PFSK-1 (cell line): ENCODE results near the gene IL19.

Source experiments
- FOXP2 ChIP-seq: optimal IDR thresholded peaks from 2 replicates; pipeline ENCODE3; 2011; ENCODE audit warnings: borderline replicate concordance, control low read depth, inconsistent platforms; ENCODE audit not compliant: insufficient read depth; ENCODE audit errors: extremely low read length, extremely low read depth
- POLR2AphosphoS5 ChIP-seq: IDR thresholded peaks from 2 replicates; pipeline ENCODE4 v1.6.1; 2012; ENCODE audit warnings: low read depth, mild to moderate bottlenecking, control low read depth, low read length, moderate library complexity
- SIN3A ChIP-seq: IDR thresholded peaks from 2 replicates; pipeline ENCODE4 v1.6.1; 2012; ENCODE audit warnings: mild to moderate bottlenecking, low read length, moderate library complexity, borderline replicate concordance; ENCODE audit not compliant: insufficient read depth
- TAF1 ChIP-seq: IDR thresholded peaks from 2 replicates; pipeline ENCODE4 v1.6.1; 2012; ENCODE audit warnings: low read length, control low read depth, borderline replicate concordance; ENCODE audit not compliant: insufficient read depth
- TF ChIP-seq, protein P1 (sequence below), 2 experiments: IDR thresholded peaks; 2 replicates each; pipeline versions ENCODE4 v1.6.1 to v1.8.0; 2011 to 2012; ENCODE audit warnings: low read depth in 2 of 2, low read length in 2 of 2, control low read depth in 1 of 2, inconsistent platforms in 1 of 2, mild to moderate bottlenecking in 1 of 2, moderate library complexity in 1 of 2; ENCODE audit not compliant: insufficient read depth in 1 of 2

The IL19 gene

DNA sequence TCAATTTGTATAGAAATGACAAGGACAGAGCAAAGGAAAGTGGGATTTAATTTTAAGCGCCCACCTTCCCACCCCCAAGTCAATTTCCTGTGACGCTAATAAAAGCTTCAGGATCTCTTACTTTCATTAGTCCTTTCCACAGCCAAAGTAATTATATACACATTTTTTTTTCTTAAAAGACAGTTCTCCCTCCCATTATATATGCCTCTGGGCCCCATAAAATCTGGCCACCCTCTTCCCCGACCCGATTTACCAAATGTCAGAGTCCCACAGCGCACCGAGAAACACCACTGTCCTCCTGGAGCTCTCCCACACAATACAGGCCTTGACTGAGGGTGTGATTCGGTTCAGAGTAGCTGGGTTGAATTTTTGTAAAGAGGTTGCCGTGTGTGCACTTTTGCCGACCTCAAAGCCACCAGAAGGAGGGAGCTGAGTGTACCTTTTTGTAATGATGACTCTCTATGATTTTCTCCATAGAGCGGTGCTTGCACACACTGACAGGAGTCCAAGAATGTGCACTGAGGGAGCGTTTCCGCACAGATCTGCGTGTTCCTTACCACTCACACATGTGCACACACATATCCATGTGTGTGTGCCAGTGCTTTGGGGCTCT lies 27.9 kb downstream of the IL19 start:
- TF ChIP-seq SIN3A, result no peak
- TF ChIP-seq, protein P1, sequence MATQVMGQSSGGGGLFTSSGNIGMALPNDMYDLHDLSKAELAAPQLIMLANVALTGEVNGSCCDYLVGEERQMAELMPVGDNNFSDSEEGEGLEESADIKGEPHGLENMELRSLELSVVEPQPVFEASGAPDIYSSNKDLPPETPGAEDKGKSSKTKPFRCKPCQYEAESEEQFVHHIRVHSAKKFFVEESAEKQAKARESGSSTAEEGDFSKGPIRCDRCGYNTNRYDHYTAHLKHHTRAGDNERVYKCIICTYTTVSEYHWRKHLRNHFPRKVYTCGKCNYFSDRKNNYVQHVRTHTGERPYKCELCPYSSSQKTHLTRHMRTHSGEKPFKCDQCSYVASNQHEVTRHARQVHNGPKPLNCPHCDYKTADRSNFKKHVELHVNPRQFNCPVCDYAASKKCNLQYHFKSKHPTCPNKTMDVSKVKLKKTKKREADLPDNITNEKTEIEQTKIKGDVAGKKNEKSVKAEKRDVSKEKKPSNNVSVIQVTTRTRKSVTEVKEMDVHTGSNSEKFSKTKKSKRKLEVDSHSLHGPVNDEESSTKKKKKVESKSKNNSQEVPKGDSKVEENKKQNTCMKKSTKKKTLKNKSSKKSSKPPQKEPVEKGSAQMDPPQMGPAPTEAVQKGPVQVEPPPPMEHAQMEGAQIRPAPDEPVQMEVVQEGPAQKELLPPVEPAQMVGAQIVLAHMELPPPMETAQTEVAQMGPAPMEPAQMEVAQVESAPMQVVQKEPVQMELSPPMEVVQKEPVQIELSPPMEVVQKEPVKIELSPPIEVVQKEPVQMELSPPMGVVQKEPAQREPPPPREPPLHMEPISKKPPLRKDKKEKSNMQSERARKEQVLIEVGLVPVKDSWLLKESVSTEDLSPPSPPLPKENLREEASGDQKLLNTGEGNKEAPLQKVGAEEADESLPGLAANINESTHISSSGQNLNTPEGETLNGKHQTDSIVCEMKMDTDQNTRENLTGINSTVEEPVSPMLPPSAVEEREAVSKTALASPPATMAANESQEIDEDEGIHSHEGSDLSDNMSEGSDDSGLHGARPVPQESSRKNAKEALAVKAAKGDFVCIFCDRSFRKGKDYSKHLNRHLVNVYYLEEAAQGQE (IDR thresholded peaks at IDR 0.05; ENCODE audit: insufficient read depth in 1 of 2, low read depth in 2 of 2, low read length in 2 of 2), result no peak
- TF ChIP-seq TAF1, result no peak
- no peak for TF ChIP-seq FOXP2
- TF ChIP-seq POLR2AphosphoS5, result no peak

DNA sequence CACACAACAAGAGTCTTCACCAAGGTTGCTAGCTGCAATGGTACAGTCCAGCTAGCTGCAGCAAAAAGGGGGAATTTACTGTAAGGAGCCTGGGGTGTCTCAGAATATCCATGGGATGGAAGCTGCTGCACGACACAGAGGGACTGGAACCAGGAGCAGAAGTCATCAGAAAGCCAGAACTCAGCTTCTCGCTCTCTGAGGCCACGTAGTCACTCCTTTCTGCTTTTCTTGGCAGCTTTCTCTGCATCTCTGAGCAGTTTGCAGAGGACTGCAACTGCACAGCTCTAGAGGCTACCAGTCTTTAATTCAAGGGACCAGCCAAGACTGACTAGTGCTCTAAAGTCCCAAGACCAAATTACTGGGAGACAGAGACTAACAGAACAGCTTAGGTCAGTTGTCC lies 28.7 kb downstream of the IL19 start:
- TF ChIP-seq SIN3A (no peak), FOXP2 (no peak), POLR2AphosphoS5 (no peak), TAF1 (no peak)
- TF ChIP-seq, protein P1 (IDR thresholded peaks at IDR 0.05; ENCODE audit: insufficient read depth in 1 of 2, low read depth in 2 of 2, low read length in 2 of 2), result no peak

DNA sequence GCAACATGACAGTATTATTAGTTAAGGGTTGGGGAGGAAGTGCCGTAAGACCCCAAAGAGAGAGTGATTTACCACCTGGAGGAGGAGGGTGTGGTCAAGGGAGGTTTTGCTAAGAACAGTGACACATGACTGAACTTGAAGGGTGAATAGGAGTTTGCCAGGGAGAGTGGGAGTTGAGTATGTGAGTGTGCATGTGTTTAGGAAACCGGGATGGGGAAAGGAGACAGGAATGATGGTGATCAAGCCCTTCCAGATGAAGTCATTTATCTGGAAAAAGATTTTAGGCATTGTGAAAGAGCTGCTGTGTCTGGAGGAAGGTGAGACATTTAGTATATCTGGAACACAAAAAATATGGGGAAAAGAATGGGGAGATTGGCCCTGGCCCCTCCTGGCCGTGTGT lies 29.8 kb downstream of the IL19 start:
- TF ChIP-seq, protein P1 (IDR thresholded peaks at IDR 0.05; ENCODE audit: insufficient read depth in 1 of 2, low read depth in 2 of 2, low read length in 2 of 2), result no peak
- no peak for TF ChIP-seq SIN3A
- no peak for TF ChIP-seq POLR2AphosphoS5
- TF ChIP-seq TAF1, result no peak
- TF ChIP-seq FOXP2, result no peak

DNA sequence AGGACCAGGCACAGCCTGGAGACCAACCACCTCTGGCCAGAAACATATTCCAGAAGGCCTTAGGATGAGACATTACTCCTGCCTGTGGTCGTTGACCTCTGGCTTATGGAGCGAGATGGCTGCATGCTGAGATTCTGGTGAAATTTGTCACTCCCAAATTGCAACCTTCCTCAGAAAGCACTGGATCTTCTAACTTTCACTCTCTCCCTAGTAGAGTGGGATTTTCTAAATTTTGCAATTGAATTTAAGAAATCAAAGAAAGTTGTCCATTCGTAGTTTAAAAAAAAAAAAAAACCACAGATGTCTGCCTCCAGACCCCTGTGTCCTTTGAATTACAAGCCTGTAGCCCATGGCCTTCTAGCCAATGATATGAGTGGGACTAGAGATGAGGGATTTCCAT lies 30.3 kb downstream of the IL19 start:
- TF ChIP-seq, protein P1 (IDR thresholded peaks at IDR 0.05; ENCODE audit: insufficient read depth in 1 of 2, low read depth in 2 of 2, low read length in 2 of 2), result no peak
- TF ChIP-seq TAF1 (no peak), FOXP2 (no peak), SIN3A (no peak), POLR2AphosphoS5 (no peak)

DNA sequence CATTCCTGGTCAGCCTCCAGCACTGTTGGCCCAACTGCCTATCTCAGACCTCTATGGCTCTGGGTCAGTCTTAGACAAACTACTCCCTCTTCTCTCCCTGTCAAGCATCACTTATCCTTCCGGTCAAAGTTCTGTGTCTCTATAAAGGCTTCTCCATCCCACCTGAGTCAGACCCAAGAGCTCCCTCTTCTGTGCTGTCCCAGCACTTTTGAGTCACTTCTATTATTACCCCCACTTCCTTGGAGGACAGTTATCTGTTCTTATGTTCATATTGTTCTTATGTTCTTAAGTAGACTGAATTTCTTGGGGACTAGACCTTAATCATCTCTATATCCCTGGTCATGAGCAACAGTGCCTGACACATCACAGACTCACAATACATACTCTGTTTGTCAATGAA lies 30.9 kb downstream of the IL19 start:
- TF ChIP-seq, protein P1 (IDR thresholded peaks at IDR 0.05; ENCODE audit: insufficient read depth in 1 of 2, low read depth in 2 of 2, low read length in 2 of 2), result no peak
- TF ChIP-seq FOXP2, result no peak
- TF ChIP-seq SIN3A, result no peak
- TF ChIP-seq TAF1, result no peak
- no peak for TF ChIP-seq POLR2AphosphoS5
